Stimulated activated CD4-positive, alpha-beta T cell treated with anti-CD3 and anti-CD28 coated beads, TNF-alpha, amount 100 ng/mL, for 4 hours (primary cell): Measurements from ENCODE around the gene REEP2.
"Not testable (repeated sequence)": the region's sequence is repeated elsewhere in the genome, so short reads cannot be mapped to it uniquely, and the experiment has no call there.

Experiments used
- DNase-seq, 3 experiments: peaks; one replicate each; pipeline ENCODE4 v3.0.0-alpha.2; 2020; ENCODE audit warnings: low read depth in 3 of 3

REEP2 gene, protein sequence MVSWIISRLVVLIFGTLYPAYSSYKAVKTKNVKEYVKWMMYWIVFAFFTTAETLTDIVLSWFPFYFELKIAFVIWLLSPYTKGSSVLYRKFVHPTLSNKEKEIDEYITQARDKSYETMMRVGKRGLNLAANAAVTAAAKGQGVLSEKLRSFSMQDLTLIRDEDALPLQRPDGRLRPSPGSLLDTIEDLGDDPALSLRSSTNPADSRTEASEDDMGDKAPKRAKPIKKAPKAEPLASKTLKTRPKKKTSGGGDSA

DNA sequence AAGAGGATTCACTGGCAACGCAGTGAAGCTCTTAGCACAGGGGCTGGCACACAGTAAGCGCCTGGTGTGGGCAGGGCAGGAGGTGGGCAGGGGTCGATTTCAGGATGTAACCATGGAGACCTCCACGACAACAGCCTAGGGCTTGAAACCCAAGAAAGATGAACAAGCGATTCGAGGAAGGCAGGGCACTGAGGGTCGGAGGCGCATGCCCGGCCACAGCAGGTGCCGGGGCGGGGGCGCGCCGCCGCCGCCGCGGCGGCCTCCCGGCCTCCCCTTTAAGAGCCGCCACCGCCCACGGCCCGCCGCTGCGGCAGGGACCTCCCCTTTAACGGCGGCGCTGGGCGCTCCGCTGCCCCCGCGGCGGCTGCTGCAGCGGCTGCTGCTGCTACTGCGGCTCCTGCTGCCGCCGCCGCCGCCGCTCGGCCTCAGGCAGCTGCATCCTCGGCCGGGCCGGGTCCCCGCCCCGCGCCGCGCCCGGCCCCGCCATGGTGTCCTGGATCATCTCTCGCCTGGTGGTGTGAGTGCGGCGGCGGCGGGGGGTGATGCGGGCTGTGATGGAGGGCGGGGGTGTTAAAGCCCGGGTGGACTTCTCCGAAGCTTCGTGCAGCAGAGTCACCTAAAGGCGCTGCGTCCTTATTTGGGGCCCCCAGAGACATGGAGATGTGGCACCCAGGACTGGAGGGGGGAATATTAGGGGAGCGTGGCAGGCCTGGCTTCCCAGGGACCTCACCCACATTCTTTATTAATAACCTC lies at the start of gene REEP2:
Gene REEP2, plus strand, starts transcription at position 334 of the 753 bp plus-strand sequence. Its CDS starts 152 bp downstream, at position 486.
- DNase-seq: peak; percentile 48 to 51 (median 51)

GRCh38 chr5:138389332-138389731 lies 49.5 kb upstream of the REEP2 start:
- DNase-seq: no peak

- not testable (repeated sequence) for DNase-seq
Measured at GRCh38 chr5:138389911-138390310, 48.9 kb upstream of the REEP2 start.

GRCh38 chr5:138391859-138392386 lies 46.9 kb upstream of the REEP2 start:
- no peak for DNase-seq

- no peak for DNase-seq
Measured at GRCh38 chr5:138402640-138403039, 36.2 kb upstream of the REEP2 start.

DNA sequence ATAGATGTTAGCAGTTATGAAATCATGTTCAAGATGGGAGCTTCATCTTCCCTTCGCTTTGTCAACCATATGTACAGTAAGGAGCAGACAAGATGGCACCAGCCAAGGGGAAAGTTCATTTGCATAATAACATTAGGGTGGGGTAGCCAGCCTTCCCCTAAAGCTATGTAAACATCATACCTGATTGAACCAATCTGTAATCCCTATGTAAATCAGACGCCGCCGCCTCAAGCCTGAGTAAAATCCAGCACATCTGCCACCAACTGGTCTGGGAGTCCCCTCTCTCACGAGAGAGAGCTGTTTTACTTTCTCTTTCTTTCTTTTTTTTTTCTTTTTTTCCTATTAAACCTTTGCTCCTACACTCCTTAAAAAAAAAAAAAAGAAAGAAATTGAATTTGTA lies 30.8 kb upstream of the REEP2 start:
- DNase-seq: no peak

GRCh38 chr5:138410996-138411640 lies 27.7 kb upstream of the REEP2 start:
- DNase-seq: not testable (repeated sequence)

GRCh38 chr5:138418444-138418843 lies 20.4 kb upstream of the REEP2 start:
- DNase-seq: no peak

- no peak for DNase-seq
Measured at GRCh38 chr5:138425079-138425478, 13.8 kb upstream of the REEP2 start.

GRCh38 chr5:138435943-138436342 lies 2.9 kb upstream of the REEP2 start:
- no peak for DNase-seq

DNA sequence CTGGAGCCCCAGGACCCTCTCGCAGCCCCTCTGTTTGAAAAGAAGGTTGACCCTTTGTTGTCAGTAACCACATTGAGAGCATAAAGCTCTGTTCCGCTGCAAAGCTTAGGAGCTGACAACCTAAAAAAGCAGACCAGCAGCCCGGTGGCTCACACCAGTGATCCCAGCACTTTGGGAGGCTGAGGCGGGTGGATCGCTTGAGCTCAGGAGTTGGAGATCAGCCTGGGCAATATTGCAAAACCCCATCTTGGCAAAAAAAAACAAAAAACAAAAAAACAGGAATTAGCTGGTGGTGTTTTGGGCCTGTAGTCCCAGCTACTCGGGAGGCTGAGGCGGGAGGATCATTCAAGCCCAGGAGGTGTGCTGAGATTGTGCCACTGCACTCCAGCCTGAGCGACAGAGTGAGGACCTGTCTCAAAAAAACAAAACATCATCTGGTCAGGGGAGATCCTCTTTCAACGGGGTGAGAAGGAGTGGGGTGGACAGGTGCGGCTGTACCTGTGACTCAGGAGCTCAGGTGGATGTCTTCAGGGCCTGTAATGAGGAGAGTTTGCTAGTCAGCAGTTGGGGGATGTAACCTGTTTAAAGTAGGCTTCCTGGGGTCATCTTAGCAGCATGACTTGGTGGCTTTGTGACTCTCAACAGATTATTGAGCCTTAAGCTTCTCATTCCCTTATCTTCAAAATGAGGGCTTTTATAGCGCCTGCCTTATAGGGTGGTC lies 694 bp upstream of the REEP2 start:
- DNase-seq: no peak

DNA sequence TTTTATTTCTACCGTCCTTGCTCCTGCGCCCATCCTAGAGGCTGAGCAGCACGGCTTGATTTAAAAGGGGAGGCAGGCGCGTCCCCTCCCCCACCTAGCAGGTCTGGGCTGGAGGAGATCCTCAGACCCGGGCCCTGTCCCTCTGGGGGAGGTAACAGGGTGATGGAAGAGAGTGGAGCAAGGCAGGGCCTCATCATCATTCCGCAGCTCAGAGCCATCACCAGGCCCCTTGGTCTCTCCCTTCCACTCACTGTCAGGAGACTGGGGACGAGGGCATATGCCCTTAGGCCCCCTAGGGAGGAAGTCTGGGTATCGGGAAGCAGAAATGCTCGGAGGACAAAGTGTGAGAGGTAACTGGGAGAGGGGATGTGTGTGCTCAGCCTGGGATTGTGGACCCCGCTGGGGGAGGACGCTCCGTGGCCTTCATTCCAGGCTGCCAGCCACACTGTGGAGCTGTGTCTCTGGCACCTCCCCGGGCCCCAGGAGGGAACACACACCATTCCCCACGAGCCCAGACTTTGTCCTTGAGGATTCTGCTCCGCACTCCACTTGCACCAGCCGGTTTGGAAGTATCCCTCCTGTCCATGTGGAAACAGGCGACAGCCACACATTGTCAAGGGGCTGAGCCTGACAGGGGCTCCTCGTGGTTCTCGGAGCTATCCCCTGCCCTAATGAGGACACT lies 761 bp downstream of the REEP2 start:
- DNase-seq: no peak

GRCh38 chr5:138440159-138441073 lies 1.6 kb downstream of the REEP2 start:
- no peak for DNase-seq

- DNase-seq: no peak
Measured at GRCh38 chr5:138441221-138441620, 2.4 kb downstream of the REEP2 start.

DNA sequence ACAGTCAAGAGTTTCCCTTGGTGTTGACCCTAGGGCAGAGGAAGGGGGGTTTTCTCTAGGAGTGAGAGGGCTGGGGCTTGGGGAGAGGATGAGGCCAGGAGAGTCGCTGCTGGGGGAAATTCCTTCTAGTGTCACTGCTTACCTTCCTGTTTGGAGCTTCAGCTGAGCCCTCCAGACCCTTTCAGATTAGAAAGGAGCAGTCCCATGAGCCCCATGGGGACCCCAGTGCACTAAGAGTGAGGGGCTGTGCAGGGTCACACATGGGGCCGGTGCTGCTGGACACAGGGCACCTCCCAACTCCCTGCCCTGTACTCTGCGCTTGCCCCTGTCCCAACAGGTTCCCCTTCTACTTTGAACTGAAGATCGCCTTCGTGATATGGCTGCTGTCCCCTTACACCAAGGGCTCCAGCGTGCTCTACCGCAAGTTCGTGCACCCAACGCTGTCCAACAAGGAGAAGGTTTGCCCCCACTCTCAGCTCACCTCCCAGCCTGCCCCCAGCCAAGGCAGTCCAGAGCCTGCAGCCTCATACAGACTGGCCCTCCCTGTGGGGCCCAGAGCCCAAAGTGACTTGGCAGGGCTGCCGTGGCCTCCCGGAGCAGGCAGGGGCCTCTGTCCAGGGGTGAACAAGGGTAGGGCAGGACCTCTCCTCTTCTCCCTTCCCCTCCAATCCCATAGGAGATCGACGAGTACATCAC lies 5.4 kb downstream of the REEP2 start:
- no peak for DNase-seq

- no peak for DNase-seq
Measured at GRCh38 chr5:138444774-138445546, 6.1 kb downstream of the REEP2 start.

GRCh38 chr5:138445547-138446271 lies 6.9 kb downstream of the REEP2 start:
- no peak for DNase-seq

DNA sequence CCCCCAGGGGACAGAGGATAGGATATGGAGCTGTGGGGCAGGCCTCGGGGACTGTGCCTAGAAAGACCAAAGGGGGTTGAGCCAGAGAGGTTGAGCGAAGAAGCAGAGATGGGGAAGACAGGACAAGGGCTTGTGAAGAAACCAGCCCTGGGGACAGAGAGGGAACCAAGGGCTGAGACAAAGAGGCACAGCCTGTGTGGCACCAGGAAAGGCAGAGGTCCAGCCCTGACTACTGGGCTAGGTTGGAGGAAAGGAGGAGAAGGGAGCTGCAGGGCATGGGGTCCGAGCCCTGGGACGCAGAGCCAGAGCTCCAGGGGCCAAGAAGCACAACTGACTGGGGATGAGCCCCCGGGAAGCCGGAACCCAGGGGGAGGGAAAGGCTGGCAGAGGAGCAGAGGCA lies 9.2 kb downstream of the REEP2 start:
- no peak for DNase-seq
